HCT116 (cell line): ENCODE measurements around the gene KLF9. TPM values are rescaled to one million over a fixed set of nuclear protein-coding genes. Genes with fewer than 3 reads are reported as not detected.

ENCODE experiments used
- ATAC-seq: fragments of 200-7000 bp; cut with Tn5 transposase; 2 replicates; pipeline ENCODE4 v1.9.1; 2020; ENCODE audit warnings: mild to moderate bottlenecking, moderate library complexity
- BruUV-seq: library from RNA; stranded (reverse); fragments of 400-500 nt; replicated peaks from 2 replicates; lab custom pipeline; 2021; lab: Mats Ljungman, UMichigan
- CTCF ChIA-PET: fragments of 300-600 bp; sonication (Branson Sonifier 250); formaldehyde crosslinking; loops from one replicate; lab custom pipeline; 2021; ENCODE audit warnings: antibody characterized with exemption; lab: Charles Lee
- POLR2A ChIA-PET: fragments of 300-600, 350-600 bp; sonication (Branson Sonifier 250); formaldehyde crosslinking; loops from one replicate; lab custom pipeline; 2021; ENCODE audit warnings: antibody characterized with exemption; lab: Charles Lee
- RAD21 ChIA-PET, 2 experiments: fragments of 300-600 bp; sonication (Branson Sonifier 250); formaldehyde crosslinking; loops; one replicate each; lab custom pipeline; 2023; ENCODE audit warnings: low total read pairs in 2 of 2; ENCODE audit not compliant: uncharacterized antibody in 2 of 2, unreplicated experiment in 2 of 2, low non-redundant PET in 1 of 2; lab: Charles Lee
- DNase-seq: peaks from one replicate; pipeline ENCODE4 v3.0.0-alpha.2; 2010; ENCODE audit warnings: low read depth, low spot score
- H2AFZ ChIP-seq: fragments of 200-600 bp; shearing (Covaris generic), sonication (generic); 2 replicates; pipeline ENCODE4 v1.6.1; 2017; ENCODE audit warnings: low read depth, mixed run types, mixed read lengths, antibody characterized with exemption, low read length; ENCODE audit not compliant: poor library complexity, severe bottlenecking
- H3K27ac ChIP-seq: 2 replicates; pipeline ENCODE4 v1.5.1; 2012; ENCODE audit warnings: low read depth, low read length
- H3K27me3 ChIP-seq: fragments of 200-600 bp; sonication (generic); 2 replicates; pipeline ENCODE4 v1.6.1; 2016; ENCODE audit warnings: mixed run types, low read length, mixed read lengths; ENCODE audit not compliant: insufficient read depth
- H3K36me3 ChIP-seq, 2 experiments: fragments of 200-500 bp in 1 of 2; fragments of 200-600 bp in 1 of 2; sonication (Bioruptor generic) in 1 of 2; sonication (generic) in 1 of 2; 2 replicates each; pipeline versions ENCODE4 v1.5.1 to v1.6.1; 2014 to 2016; ENCODE audit warnings: low read length in 2 of 2, inconsistent platforms in 1 of 2, mixed read lengths in 1 of 2, mixed run types in 1 of 2; ENCODE audit not compliant: insufficient read depth in 2 of 2, control insufficient read depth in 1 of 2
- H3K4me1 ChIP-seq, 2 experiments: fragments of 200-600 bp in 1 of 2; sonication (generic) in 1 of 2; 2 replicates each; pipeline versions ENCODE4 v1.5.1 to v1.6.1; 2012 to 2017; ENCODE audit warnings: low read length in 2 of 2, inconsistent platforms in 1 of 2, mild to moderate bottlenecking in 1 of 2, mixed read lengths in 1 of 2, mixed run types in 1 of 2, moderate library complexity in 1 of 2; ENCODE audit not compliant: insufficient read depth in 2 of 2, control insufficient read depth in 1 of 2
- H3K4me2 ChIP-seq: fragments of 200-600 bp; sonication (generic); 2 replicates; pipeline ENCODE4 v1.6.1; 2017; ENCODE audit warnings: mixed run types, low read length, mixed read lengths
- H3K4me3 ChIP-seq, 2 experiments: fragments of 200-600 bp in 1 of 2; sonication (generic) in 1 of 2; replicated peaks in 1 of 2; 2 replicates each; pipeline ENCODE4 v1.5.1; 2011 to 2016; ENCODE audit warnings: low read length in 2 of 2, control low read depth in 1 of 2, low read depth in 1 of 2, mild to moderate bottlenecking in 1 of 2, mixed read lengths in 1 of 2, mixed run types in 1 of 2
- H3K79me2 ChIP-seq: fragments of 200-600 bp; sonication (generic); 2 replicates; pipeline ENCODE4 v1.6.1; 2017; ENCODE audit warnings: mild to moderate bottlenecking, mixed run types, low read length, moderate library complexity, mixed read lengths; ENCODE audit not compliant: insufficient read depth
- H3K9ac ChIP-seq: fragments of 200-600 bp; sonication (generic); 2 replicates; pipeline ENCODE4 v1.6.1; 2016; ENCODE audit warnings: low read length, mixed read lengths
- H3K9me2 ChIP-seq: fragments of 200-600 bp; sonication (generic), shearing (Covaris generic); 2 replicates; pipeline ENCODE4 v1.6.1; 2017; ENCODE audit warnings: mixed run types, mild to moderate bottlenecking, moderate library complexity; ENCODE audit not compliant: insufficient read depth
- H3K9me3 ChIP-seq, 2 experiments: fragments of 200-500 bp in 1 of 2; fragments of 200-600 bp in 1 of 2; sonication (Bioruptor generic) in 1 of 2; sonication (generic) in 1 of 2; 2 replicates each; pipeline ENCODE4 v1.6.1; 2014 to 2017; ENCODE audit warnings: low read length in 2 of 2, mixed read lengths in 2 of 2, inconsistent platforms in 1 of 2, low read depth in 1 of 2, mild to moderate bottlenecking in 1 of 2, mixed run types in 1 of 2, moderate library complexity in 1 of 2; ENCODE audit not compliant: control insufficient read depth in 1 of 2, insufficient read depth in 1 of 2
- H4K20me1 ChIP-seq: fragments of 200-600 bp; sonication (generic), shearing (Covaris generic); 2 replicates; pipeline ENCODE4 v1.6.1; 2017; ENCODE audit warnings: mixed run types, mild to moderate bottlenecking, moderate library complexity; ENCODE audit not compliant: insufficient read depth
- CBX3 ChIP-seq: IDR thresholded peaks from 2 replicates; pipeline ENCODE4 v1.6.1; 2012; ENCODE audit warnings: low read depth
- ELF1 ChIP-seq: IDR thresholded peaks from 2 replicates; pipeline ENCODE4 v1.6.1; 2012; ENCODE audit warnings: low read depth, borderline replicate concordance
- POLR2AphosphoS5 ChIP-seq: IDR thresholded peaks from 2 replicates; pipeline ENCODE4 v1.6.1; 2011; ENCODE audit warnings: mild to moderate bottlenecking, low read depth, low read length, moderate library complexity
- SIN3A ChIP-seq: IDR thresholded peaks from 2 replicates; pipeline ENCODE4 v1.6.1; 2012; ENCODE audit warnings: low read depth
- TCF7L2 ChIP-seq: IDR thresholded peaks from 2 replicates; pipeline ENCODE4 v1.7.0; 2011; ENCODE audit warnings: borderline replicate concordance, inconsistent platforms; ENCODE audit not compliant: insufficient read depth, insufficient read length; ENCODE audit errors: extremely low read depth
- ZBTB33 ChIP-seq: IDR thresholded peaks from 2 replicates; pipeline ENCODE4 v1.6.1; 2011; ENCODE audit warnings: mild to moderate bottlenecking, low read length, moderate library complexity; ENCODE audit not compliant: insufficient replicate concordance; ENCODE audit errors: extremely low read depth
- ZFX ChIP-seq: fragments of 450-650 bp; IDR thresholded peaks from 2 replicates; pipeline ENCODE4 v1.6.1; 2017
- ZNF274 ChIP-seq: fragments of 200-500 bp; sonication (Bioruptor generic); IDR thresholded peaks from 2 replicates; pipeline ENCODE4 v1.6.1; 2014; ENCODE audit warnings: mild to moderate bottlenecking, low read depth, low read length, inconsistent platforms
- intact Hi-C: fragments of 100-400 bp; cut with micrococcal nuclease; formaldehyde crosslinking; loops from 2 replicates; pipeline ENCODE4 v1.10.0; 2022
- total RNA-seq: library from RNA; stranded (reverse); gene quantifications from one replicate; pipeline ENCODE4 v1.2.1, GENCODE V29; 2021; ENCODE audit not compliant: unreplicated experiment

The KLF9 gene
- total RNA-seq, 1 experiment from 2014 or later, result 8.3 TPM

GRCh38 chr9:70452365-70452764 lies 37.9 kb upstream of the KLF9 start (continued):
- TF ChIP-seq TCF7L2, result no peak
- TF ChIP-seq ELF1, result no peak
- TF ChIP-seq ZFX, result no peak

GRCh38 chr9:70451765-70452164 lies 37.3 kb upstream of the KLF9 start:
- Histone ChIP-seq H2AFZ (no peak overlapping the region), H3K9ac (no peak overlapping the region), H3K36me3 (no peaks in the 10 kb centered on the region), H3K27me3 (no peaks in the 10 kb centered on the region), H3K9me3 (no peaks in the 10 kb centered on the region), H3K4me1 (no peaks in the 10 kb centered on the region), H3K9me2 (no peaks in the 10 kb centered on the region), H3K79me2 (no peaks in the 10 kb centered on the region), H4K20me1 (no peaks in the 10 kb centered on the region), H3K4me3 (no peak overlapping the region), H3K27ac (no peak overlapping the region), H3K4me2 (no peak overlapping the region)
- no peak for TF ChIP-seq ZNF274
- TF ChIP-seq CBX3, result no peak
- TF ChIP-seq ZBTB33, result no peak
- TF ChIP-seq SIN3A, result no peak
- TF ChIP-seq POLR2AphosphoS5, result no peak
- BruUV-seq, result no TSS peak
- CTCF ChIA-PET, result no interaction called here
- POLR2A ChIA-PET, result no interaction called here
- intact Hi-C loops, result no loop called here
- RAD21 ChIA-PET, result no interaction called here
- no peak for DNase-seq
- no peak for ATAC-seq
